ENCODE results near the gene SLC2A2.

Gene SLC2A2

DNA sequence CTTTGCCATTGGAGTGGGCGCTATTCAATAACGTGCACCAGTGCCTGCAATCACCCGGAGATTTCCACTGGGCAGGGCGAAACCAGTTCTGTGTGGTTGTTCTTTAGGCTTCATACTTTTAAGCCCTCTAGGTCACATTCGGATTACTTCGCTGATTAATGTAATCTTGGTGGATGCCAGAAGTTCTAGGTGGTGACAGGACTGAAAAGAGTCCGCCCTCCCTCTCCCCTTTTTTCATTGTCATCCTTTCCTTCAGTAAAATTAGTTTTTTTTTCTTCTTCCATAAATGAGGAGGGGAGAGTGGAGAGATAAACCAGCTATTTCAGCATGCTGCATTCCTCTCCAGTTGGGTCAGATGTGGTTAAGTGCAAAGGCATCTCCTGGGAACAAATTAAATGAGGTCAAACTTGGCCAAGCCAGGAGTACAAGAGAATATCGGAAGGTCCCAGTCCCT, 2.3 kb upstream of the SLC2A2 start:
- TF ChIP-seq, protein P1, sequence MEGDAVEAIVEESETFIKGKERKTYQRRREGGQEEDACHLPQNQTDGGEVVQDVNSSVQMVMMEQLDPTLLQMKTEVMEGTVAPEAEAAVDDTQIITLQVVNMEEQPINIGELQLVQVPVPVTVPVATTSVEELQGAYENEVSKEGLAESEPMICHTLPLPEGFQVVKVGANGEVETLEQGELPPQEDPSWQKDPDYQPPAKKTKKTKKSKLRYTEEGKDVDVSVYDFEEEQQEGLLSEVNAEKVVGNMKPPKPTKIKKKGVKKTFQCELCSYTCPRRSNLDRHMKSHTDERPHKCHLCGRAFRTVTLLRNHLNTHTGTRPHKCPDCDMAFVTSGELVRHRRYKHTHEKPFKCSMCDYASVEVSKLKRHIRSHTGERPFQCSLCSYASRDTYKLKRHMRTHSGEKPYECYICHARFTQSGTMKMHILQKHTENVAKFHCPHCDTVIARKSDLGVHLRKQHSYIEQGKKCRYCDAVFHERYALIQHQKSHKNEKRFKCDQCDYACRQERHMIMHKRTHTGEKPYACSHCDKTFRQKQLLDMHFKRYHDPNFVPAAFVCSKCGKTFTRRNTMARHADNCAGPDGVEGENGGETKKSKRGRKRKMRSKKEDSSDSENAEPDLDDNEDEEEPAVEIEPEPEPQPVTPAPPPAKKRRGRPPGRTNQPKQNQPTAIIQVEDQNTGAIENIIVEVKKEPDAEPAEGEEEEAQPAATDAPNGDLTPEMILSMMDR (conservative IDR thresholded peaks at IDR 0.05), result no peak
- no peak overlapping the region for H3K27ac ChIP-seq

GRCh38 chr3:171028025-171028778, 1.7 kb upstream of the SLC2A2 start:
- TF ChIP-seq, protein P1 (conservative IDR thresholded peaks at IDR 0.05), result no peak
- no peak overlapping the region for H3K27ac ChIP-seq

DNA sequence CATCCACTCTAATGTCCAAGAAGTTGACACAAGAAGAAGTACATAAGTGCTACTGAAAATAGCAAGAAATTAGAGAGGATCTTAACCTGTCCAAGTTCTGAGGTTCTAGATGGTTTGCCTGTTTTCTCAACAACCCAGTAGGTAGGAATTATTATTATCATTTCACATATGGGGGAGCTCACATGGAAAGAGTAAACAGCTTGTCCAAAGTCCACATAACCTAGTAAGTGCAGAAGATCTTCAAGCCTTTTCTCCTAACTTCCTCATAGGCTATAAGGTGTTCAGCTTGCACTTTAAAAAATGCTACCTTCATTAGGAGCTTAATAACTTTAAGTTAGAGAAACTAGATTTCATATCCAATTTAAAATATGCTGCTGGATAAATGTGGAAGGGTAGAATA, 3.0 kb downstream of the SLC2A2 start:
- TF ChIP-seq, protein P1 (conservative IDR thresholded peaks at IDR 0.05), result no peak
- no peak overlapping the region for H3K27ac ChIP-seq

- TF ChIP-seq, protein P1 (conservative IDR thresholded peaks at IDR 0.05), result no peak
- no peak overlapping the region for H3K27ac ChIP-seq
Observed at GRCh38 chr3:171021377-171021776, 5.1 kb downstream of the SLC2A2 start.

DNA sequence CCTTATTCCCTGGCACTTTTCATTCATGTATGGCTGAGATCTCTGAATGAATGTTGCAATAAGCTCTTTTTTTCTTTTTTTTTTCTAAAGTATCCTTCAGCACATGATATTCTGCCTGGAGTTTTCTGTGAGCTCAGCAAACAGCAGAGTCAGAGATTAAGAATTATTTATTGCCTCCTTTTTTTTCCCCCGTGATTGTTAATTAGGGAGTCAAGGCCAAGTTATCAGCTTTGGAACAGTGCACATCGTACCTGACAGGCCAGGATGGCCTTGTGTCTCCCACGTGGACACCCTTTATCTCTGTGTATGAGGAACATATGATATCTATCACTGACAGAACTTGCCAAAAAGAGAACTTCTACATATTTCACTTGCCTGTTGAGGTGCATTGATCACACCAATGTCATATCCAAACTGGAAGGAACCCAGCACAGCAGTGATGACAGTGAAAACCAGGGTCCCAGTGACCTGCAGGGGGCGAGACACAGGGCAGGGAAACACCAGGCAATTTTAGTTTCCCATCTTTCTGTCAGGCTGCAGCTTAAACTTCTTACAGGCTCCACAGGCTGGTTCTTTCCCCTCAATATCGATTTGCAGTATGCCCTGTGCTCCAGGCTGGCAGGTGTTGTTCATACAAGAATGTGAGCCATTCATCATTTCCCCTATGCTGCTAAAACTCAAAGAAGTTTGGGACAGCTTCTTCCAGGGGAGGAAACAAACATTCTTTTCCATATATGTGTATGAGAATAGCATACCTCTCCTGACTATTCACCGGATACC, 8.2 kb downstream of the SLC2A2 start:
- no peak overlapping the region for H3K27ac ChIP-seq
- TF ChIP-seq, protein P1 (conservative IDR thresholded peaks at IDR 0.05), result peak; percentile 27

DNA sequence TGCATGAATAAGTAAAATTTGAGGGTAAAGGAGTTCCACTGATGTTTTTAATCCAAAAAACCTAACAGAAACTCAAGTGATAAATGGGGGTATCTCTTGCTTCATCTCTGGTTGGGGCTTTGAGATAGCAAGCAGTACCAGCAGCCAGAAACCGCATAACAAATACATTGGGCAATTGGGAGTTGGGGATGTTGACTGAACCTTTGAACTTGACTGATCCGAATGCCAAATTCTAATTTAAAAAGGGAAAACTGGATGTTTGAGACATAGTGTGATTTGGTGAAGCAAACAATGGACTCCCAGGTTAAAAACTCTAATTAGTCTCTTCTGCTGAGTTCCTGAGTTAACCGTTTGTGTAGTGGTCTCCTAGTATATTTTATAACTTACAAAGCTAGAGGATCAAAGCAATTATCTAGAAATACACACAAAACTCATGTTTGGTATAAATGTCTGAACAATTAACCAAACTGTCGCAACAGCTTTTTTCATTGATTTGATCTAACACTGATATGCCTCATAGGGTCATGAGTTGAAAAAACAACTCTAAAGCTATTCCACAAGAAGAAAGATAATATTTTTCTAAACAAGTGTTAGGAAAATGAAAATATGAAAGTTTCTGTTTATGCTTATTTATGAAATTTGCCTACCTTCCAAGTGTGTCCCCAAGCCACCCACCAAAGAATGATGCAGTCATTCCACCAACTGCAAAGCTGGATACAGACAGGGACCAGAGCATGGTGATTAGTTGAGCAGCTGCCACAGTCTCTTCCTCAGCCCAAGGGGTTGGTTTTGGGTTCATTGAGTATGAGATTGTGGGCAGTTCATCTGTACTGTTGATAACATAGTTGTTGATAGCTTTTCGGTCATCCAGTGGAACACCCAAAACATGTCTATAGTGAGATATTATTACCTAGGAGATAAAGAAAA, 12.4 kb downstream of the SLC2A2 start:
- no peak overlapping the region for H3K27ac ChIP-seq
- TF ChIP-seq, protein P1 (conservative IDR thresholded peaks at IDR 0.05), result no peak

Measured in VCaP (cell line).